Activated CD4-positive, alpha-beta memory T cell treated with anti-CD3 and anti-CD28 coated beads for 36 hours (primary cell): ENCODE data around the gene ABCC12. TPM values are rescaled to one million over a fixed set of nuclear protein-coding genes. Genes with fewer than 3 reads are reported as not detected.

Experiments used
- CTCF ChIA-PET: fragments of 350-600 bp; sonication (Branson Sonifier 250); formaldehyde crosslinking; loops from one replicate; lab custom pipeline; 2021; ENCODE audit warnings: antibody characterized with exemption, inconsistent platforms; lab: Charles Lee
- POLR2A ChIA-PET: fragments of 350-600 bp; sonication (Branson Sonifier 250); formaldehyde crosslinking; loops from one replicate; lab custom pipeline; 2021; ENCODE audit warnings: antibody characterized with exemption; lab: Charles Lee
- DNase-seq: peaks from one replicate; pipeline ENCODE4 v3.0.0-alpha.2; 2020
- H3K27ac Mint-ChIP-seq: one replicate; pipeline ENCODE4 v1.8.0; 2021; ENCODE audit warnings: mixed read lengths
- H3K27me3 Mint-ChIP-seq: one replicate; pipeline ENCODE4 v1.8.0; 2021; ENCODE audit warnings: mixed read lengths
- H3K36me3 Mint-ChIP-seq: one replicate; pipeline ENCODE4 v1.8.0; 2021; ENCODE audit warnings: mixed read lengths
- H3K4me1 Mint-ChIP-seq: one replicate; pipeline ENCODE4 v1.8.0; 2021; ENCODE audit warnings: low read depth, mixed read lengths
- H3K4me3 Mint-ChIP-seq: one replicate; pipeline ENCODE4 v1.8.0; 2021; ENCODE audit warnings: mild to moderate bottlenecking, mixed read lengths
- H3K9me3 Mint-ChIP-seq: one replicate; pipeline ENCODE4 v1.8.0; 2021; ENCODE audit warnings: mixed read lengths
- intact Hi-C: fragments of 100-400 bp; cut with micrococcal nuclease; formaldehyde crosslinking; loops from one replicate; pipeline ENCODE4 v1.15.1; 2023
- total RNA-seq, 2 experiments: library from RNA; stranded (reverse); gene quantifications; one replicate each; pipeline ENCODE4 v1.2.3, GENCODE V29; 2021

ABCC12 gene
- total RNA-seq, 2 experiments from 2014 or later, result not detected

GRCh38 chr16:48126801-48127644 is 28.8 kb downstream of the ABCC12 start:
- no peak overlapping the region for H3K4me3 Mint-ChIP-seq
- POLR2A ChIA-PET, result no interaction called here
- CTCF ChIA-PET, result interaction anchor here (0.9 to 2.0 kb wide), 2 partner anchors 10 to 38 kb away, joined by 3 to 4 read pairs; no protein-coding TSS in a partner anchor

DNA sequence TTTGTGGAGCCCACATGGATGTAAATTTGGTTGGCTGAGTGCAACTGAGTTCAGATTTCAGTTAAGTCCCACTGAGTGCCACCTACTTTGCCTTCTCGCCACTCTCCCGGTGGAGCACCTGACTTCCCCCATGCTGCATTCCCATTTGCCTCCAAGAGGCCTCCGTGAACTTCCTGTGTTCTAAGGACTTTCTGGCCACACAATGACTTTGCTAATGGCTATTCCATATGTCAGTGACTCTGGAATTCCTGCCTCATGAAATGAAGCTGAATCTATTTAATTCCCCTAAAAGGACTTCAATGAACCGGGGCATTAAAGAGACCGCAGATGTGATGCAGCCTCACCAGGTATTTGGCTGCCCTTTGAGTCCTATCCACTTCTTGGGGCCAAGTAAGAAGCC is 29.9 kb downstream of the ABCC12 start:
- H3K27ac Mint-ChIP-seq, result no peak overlapping the region
- H3K4me1 Mint-ChIP-seq, result peaks cover 25% of the 10 kb centered on the region
- DNase-seq, result no peak
- no peaks in the 10 kb centered on the region for H3K36me3 Mint-ChIP-seq
- H3K27me3 Mint-ChIP-seq, result peaks cover 19% of the 10 kb centered on the region
- POLR2A ChIA-PET, result no interaction called here
- no peak overlapping the region for H3K4me3 Mint-ChIP-seq
- CTCF ChIA-PET, result interaction anchor here (0.9 to 2.0 kb wide), 2 partner anchors 9 to 39 kb away, joined by 3 to 4 read pairs; no protein-coding TSS in a partner anchor
- intact Hi-C loops, result loop anchor here (10.0 kb wide), 1 partner anchor 551 kb away; no protein-coding TSS in a partner anchor
- no peaks in the 10 kb centered on the region for H3K9me3 Mint-ChIP-seq

More at GRCh38 chr16:48126801-48127644, 28.8 kb downstream of the ABCC12 start:
- H3K9me3 Mint-ChIP-seq, result no peaks in the 10 kb centered on the region
- peaks cover 19% of the 10 kb centered on the region for H3K27me3 Mint-ChIP-seq
- no peaks in the 10 kb centered on the region for H3K36me3 Mint-ChIP-seq
- intact Hi-C loops, result loop anchor here (10.0 kb wide), 1 partner anchor 552 kb away; no protein-coding TSS in a partner anchor
- H3K4me1 Mint-ChIP-seq, result peaks cover 25% of the 10 kb centered on the region
- DNase-seq, result no peak
- H3K27ac Mint-ChIP-seq, result no peak overlapping the region

GRCh38 chr16:48124266-48124665 is 31.5 kb downstream of the ABCC12 start:
- Mint-ChIP-seq H3K9me3 (no peaks in the 10 kb centered on the region), H3K4me1 (peaks cover 25% of the 10 kb centered on the region), H3K4me3 (no peak overlapping the region), H3K27ac (no peak overlapping the region), H3K36me3 (no peaks in the 10 kb centered on the region), H3K27me3 (peaks cover 18% of the 10 kb centered on the region)
- intact Hi-C loops, result loop anchor here (10.0 kb wide), 1 partner anchor 549 kb away; no protein-coding TSS in a partner anchor
- DNase-seq, result no peak
- ChIA-PET CTCF (interaction anchor here (0.7 to 3.1 kb wide), 5 partner anchors 23 to 1087 kb away, joined by 3 to 12 read pairs (median 6); no protein-coding TSS in a partner anchor), POLR2A (interaction anchor here (1.8 kb wide), 1 partner anchor 34 kb away, joined by 5 read pairs; no protein-coding TSS in a partner anchor)

DNA sequence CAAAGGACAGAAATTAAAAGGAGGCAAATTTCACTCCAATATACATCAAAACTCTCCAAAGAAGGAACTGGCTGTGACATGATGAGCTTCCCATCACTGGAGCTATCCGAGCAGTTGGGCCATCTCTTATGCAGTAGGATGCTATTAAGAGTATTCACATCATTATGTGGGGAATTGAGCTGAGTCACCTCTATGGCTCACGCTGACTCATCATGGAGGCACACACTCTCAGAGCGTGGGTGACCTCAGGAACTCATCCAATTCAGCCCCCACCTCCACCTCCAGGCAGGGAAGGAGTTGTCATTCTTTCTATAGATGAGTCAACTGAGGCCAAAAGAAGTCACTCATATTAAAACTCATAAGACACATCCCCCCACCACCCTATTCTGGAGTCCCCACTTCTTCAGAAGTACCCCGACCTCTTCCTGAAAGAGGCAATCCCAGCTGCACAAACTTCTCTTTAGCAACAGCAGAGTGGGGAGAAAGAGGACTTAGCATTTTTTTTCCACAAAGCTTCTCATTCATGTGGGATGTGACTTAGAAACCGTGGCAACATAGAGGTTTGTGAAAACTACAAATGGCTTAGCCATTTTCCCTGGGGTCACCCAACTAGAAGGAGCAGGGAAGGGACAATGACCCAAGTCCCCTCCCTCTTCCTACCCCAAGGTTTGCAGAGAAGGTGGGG is 32.5 kb downstream of the ABCC12 start:
- Mint-ChIP-seq H3K4me1 (peaks cover 29% of the 10 kb centered on the region), H3K27me3 (peaks cover 12% of the 10 kb centered on the region), H3K4me3 (no peak overlapping the region), H3K36me3 (no peaks in the 10 kb centered on the region), H3K27ac (no peak overlapping the region), H3K9me3 (no peaks in the 10 kb centered on the region)
- intact Hi-C loops, result loop anchor here (1.0 to 10.0 kb wide), 4 partner anchors 22 to 1009 kb away; no protein-coding TSS in a partner anchor
- ChIA-PET CTCF (interaction anchor here (0.5 to 3.1 kb wide), 8 partner anchors 22 to 1086 kb away, joined by 3 to 12 read pairs (median 5); no protein-coding TSS in a partner anchor), POLR2A (interaction anchor here (1.8 kb wide), 1 partner anchor 35 kb away, joined by 5 read pairs; no protein-coding TSS in a partner anchor)
- peak; percentile 87 for DNase-seq

GRCh38 chr16:48121276-48121675 is 34.5 kb downstream of the ABCC12 start:
- H3K4me3 Mint-ChIP-seq, result no peak overlapping the region

DNA sequence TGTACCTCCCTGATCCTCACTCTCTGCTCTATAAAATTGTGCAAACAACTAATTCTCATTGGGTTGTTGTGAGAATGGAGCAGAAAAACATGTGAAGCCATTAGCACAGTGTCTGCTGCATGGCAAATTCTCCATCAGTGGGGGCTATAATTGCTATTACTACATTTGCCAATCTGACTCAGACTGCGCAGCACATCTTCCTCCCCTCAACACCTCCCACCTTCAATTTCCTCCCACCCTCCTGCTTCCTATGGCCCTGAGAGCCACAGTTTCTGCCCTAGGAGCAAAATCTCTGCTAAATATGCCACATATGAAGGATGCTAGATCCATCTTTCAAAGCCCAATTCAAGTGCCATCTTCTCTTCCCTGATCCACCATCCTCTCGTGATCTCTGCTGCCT is 37.0 kb downstream of the ABCC12 start:
- no peak for DNase-seq
- POLR2A ChIA-PET, result no interaction called here
- H3K4me1 Mint-ChIP-seq, result peaks cover 18% of the 10 kb centered on the region
- H3K9me3 Mint-ChIP-seq, result no peaks in the 10 kb centered on the region
- peaks cover 8% of the 10 kb centered on the region for H3K27me3 Mint-ChIP-seq
- CTCF ChIA-PET, result interaction anchor here (1.0 kb wide), 1 partner anchor 17 kb away, joined by 3 read pairs; no protein-coding TSS in a partner anchor
- no peak overlapping the region for H3K4me3 Mint-ChIP-seq
- H3K27ac Mint-ChIP-seq, result no peak overlapping the region
- intact Hi-C loops, result loop anchor here (5.0 kb wide), 1 partner anchor 977 kb away; the partner anchor contains the start of gene NETO2
- H3K36me3 Mint-ChIP-seq, result no peaks in the 10 kb centered on the region

More at GRCh38 chr16:48121276-48121675, 34.5 kb downstream of the ABCC12 start:
- intact Hi-C loops, result loop anchor here (10.0 kb wide), 1 partner anchor 546 kb away; no protein-coding TSS in a partner anchor
- Mint-ChIP-seq H3K27ac (no peak overlapping the region), H3K4me1 (peaks cover 22% of the 10 kb centered on the region), H3K27me3 (peaks cover 10% of the 10 kb centered on the region), H3K36me3 (no peaks in the 10 kb centered on the region), H3K9me3 (no peaks in the 10 kb centered on the region)
- CTCF ChIA-PET, result interaction anchor here (1.8 kb wide), 1 partner anchor 43 kb away, joined by 4 read pairs; no protein-coding TSS in a partner anchor
- no peak for DNase-seq
- POLR2A ChIA-PET, result no interaction called here

GRCh38 chr16:48117217-48118105 is 38.3 kb downstream of the ABCC12 start:
- POLR2A ChIA-PET, result no interaction called here
- CTCF ChIA-PET, result interaction anchor here (0.8 to 2.6 kb wide), 8 partner anchors 9 to 1169 kb away, joined by 3 to 10 read pairs (median 4); no protein-coding TSS in a partner anchor
- H3K27ac Mint-ChIP-seq, result no peak overlapping the region
- intact Hi-C loops, result loop anchor here (5.0 kb wide), 1 partner anchor 975 kb away; the partner anchor contains the start of gene NETO2
- no peaks in the 10 kb centered on the region for H3K36me3 Mint-ChIP-seq
- H3K27me3 Mint-ChIP-seq, result peaks cover 13% of the 10 kb centered on the region
- H3K9me3 Mint-ChIP-seq, result no peaks in the 10 kb centered on the region
- no peak overlapping the region for H3K4me3 Mint-ChIP-seq
- peaks cover 5% of the 10 kb centered on the region for H3K4me1 Mint-ChIP-seq
- DNase-seq, result peak; percentile 69

GRCh38 chr16:48115299-48115698 is 40.5 kb downstream of the ABCC12 start:
- Mint-ChIP-seq H3K4me1 (peaks cover 4% of the 10 kb centered on the region), H3K4me3 (no peak overlapping the region), H3K27ac (no peak overlapping the region), H3K27me3 (peaks cover 23% of the 10 kb centered on the region), H3K36me3 (no peaks in the 10 kb centered on the region), H3K9me3 (no peaks in the 10 kb centered on the region)
- POLR2A ChIA-PET, result no interaction called here
- DNase-seq, result no peak
- intact Hi-C loops, result loop anchor here (5.0 kb wide), 1 partner anchor 973 kb away; the partner anchor contains the start of gene NETO2
- CTCF ChIA-PET, result interaction anchor here (0.6 to 2.6 kb wide), 2 partner anchors 42 to 973 kb away, joined by 3 to 7 read pairs; no protein-coding TSS in a partner anchor

DNA sequence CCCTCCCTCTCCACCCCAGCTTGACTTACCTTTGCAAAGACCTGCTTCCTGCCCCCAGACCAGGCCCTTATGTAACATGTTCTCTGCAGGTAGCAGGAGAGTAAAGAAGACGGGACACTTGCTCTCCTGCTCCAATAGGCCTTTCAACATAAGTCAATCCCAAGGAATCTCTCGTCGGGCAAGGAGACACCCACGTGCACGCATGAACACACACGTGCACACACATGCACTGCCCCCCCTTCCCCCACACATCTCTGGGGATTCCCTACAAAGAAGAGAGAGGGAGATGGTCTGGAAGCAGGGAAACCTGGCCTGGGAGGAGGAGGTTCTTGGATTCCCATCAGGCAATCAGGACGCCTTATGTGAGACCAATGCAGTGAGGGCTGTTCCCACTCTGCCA is 41.4 kb downstream of the ABCC12 start:
- Mint-ChIP-seq H3K36me3 (no peaks in the 10 kb centered on the region), H3K9me3 (no peaks in the 10 kb centered on the region), H3K27ac (no peak overlapping the region), H3K4me1 (peaks cover 4% of the 10 kb centered on the region), H3K27me3 (peaks cover 23% of the 10 kb centered on the region), H3K4me3 (no peak overlapping the region)
- ChIA-PET CTCF (interaction anchor here (0.9 kb wide), 1 partner anchor 970 kb away, joined by 3 read pairs; the partner anchor contains the start of gene NETO2), POLR2A (no interaction called here)
- DNase-seq, result no peak
- intact Hi-C loops, result no loop called here

- ChIA-PET POLR2A (no interaction called here), CTCF (interaction anchor here (0.9 to 1.2 kb wide), 2 partner anchors 51 to 969 kb away, joined by 3 read pairs; partner anchors contain the start of gene NETO2)
- H3K36me3 Mint-ChIP-seq, result no peaks in the 10 kb centered on the region
- H3K4me3 Mint-ChIP-seq, result no peak overlapping the region
- no peak for DNase-seq
- intact Hi-C loops, result no loop called here
- no peak overlapping the region for H3K27ac Mint-ChIP-seq
- no peaks in the 10 kb centered on the region for H3K4me1 Mint-ChIP-seq
- peaks cover 23% of the 10 kb centered on the region for H3K27me3 Mint-ChIP-seq
- H3K9me3 Mint-ChIP-seq, result no peaks in the 10 kb centered on the region
Observed at GRCh38 chr16:48113471-48113870, 42.3 kb downstream of the ABCC12 start.
